Smooth muscle cell (in vitro differentiated cells): ENCODE data around the gene PTPRJ. TPM values are rescaled to one million over a fixed set of nuclear protein-coding genes. Genes with fewer than 3 reads are reported as not detected.
"Not testable (repeated sequence)": the region's sequence is repeated elsewhere in the genome, so short reads cannot be mapped to it uniquely, and the experiment has no call there.

Experiments used
- DNase-seq: peaks from one replicate; lab custom pipeline; 2025; ENCODE audit not compliant: unreplicated experiment; lab: John Stamatoyannopoulos, UW
- H2AFZ ChIP-seq: fragments of 200-600 bp; sonication (generic); 2 replicates; pipeline ENCODE4 v1.6.0; 2016; ENCODE audit warnings: antibody characterized with exemption, low read depth, mild to moderate bottlenecking
- H3F3A ChIP-seq: fragments of 200-600 bp; sonication (generic); 2 replicates; pipeline ENCODE4 v1.6.0; 2017; ENCODE audit warnings: antibody characterized with exemption, low read depth
- H3K27ac ChIP-seq: fragments of 200-600 bp; sonication (generic); 2 replicates; pipeline ENCODE4 v1.5.1; 2016; ENCODE audit warnings: low read depth, mild to moderate bottlenecking
- H3K27me3 ChIP-seq: fragments of 200-600 bp; sonication (generic); 2 replicates; pipeline ENCODE4 v1.6.1; 2016; ENCODE audit warnings: low read depth, mild to moderate bottlenecking
- H3K36me3 ChIP-seq: fragments of 200-600 bp; sonication (generic); 2 replicates; pipeline ENCODE4 v1.5.1; 2016; ENCODE audit warnings: low read depth
- H3K4me1 ChIP-seq: fragments of 200-600 bp; sonication (generic); 2 replicates; pipeline ENCODE4 v1.5.1; 2016; ENCODE audit warnings: low read depth
- H3K4me2 ChIP-seq: fragments of 200-600 bp; sonication (generic); 2 replicates; pipeline ENCODE4 v1.6.0; 2016; ENCODE audit warnings: mild to moderate bottlenecking
- H3K4me3 ChIP-seq: fragments of 200-600 bp; sonication (generic); 2 replicates; pipeline ENCODE4 v1.5.1; 2016; ENCODE audit warnings: mild to moderate bottlenecking
- H3K79me2 ChIP-seq: fragments of 200-600 bp; sonication (generic); 2 replicates; pipeline ENCODE4 v1.6.0; 2016; ENCODE audit warnings: low read depth, mild to moderate bottlenecking
- H3K9ac ChIP-seq: fragments of 200-600 bp; sonication (generic); 2 replicates; pipeline ENCODE4 v1.6.0; 2016; ENCODE audit warnings: low read depth
- H3K9me3 ChIP-seq: fragments of 200-600 bp; sonication (generic); replicated peaks from 2 replicates; pipeline ENCODE4 v1.5.1; 2016; ENCODE audit warnings: low read depth
- H4K20me1 ChIP-seq: fragments of 200-600 bp; sonication (generic); 2 replicates; pipeline ENCODE4 v1.6.0; 2016; ENCODE audit warnings: low read depth
- WGBS: methylation state at CpG from one replicate; pipeline ENCODE4 v1.1.7; 2016; ENCODE audit warnings: low lambda C conversion rate; 5-methylcytosine and 5-hydroxymethylcytosine counted together
- polyA plus RNA-seq: library from polyadenylated mRNA; unstranded; fragments of >200 nt; fragmentation: Nextera tagmentation; extraction: Ambion mirVana; gene quantifications from 2 replicates; pipeline ENCODE4 v1.2.1, GENCODE V29; 2016
- total RNA-seq: library from RNA; depleted of rRNA; stranded (reverse); fragments of >200 nt; gene quantifications from 2 replicates; pipeline ENCODE4 v1.2.3, GENCODE V29; 2014
- TF ChIP-seq, protein P1 (sequence below): fragments of 200-600 bp; sonication (generic); IDR thresholded peaks from 2 replicates; pipeline ENCODE4 v1.5.1; 2017; ENCODE audit warnings: borderline replicate concordance, mild to moderate bottlenecking, antibody characterized with exemption; ENCODE audit not compliant: insufficient read depth, poor library complexity, severe bottlenecking

PTPRJ gene
- total and polyA plus RNA-seq, 2 experiments from 2014 or later = 1.5 to 6.3 TPM

DNA sequence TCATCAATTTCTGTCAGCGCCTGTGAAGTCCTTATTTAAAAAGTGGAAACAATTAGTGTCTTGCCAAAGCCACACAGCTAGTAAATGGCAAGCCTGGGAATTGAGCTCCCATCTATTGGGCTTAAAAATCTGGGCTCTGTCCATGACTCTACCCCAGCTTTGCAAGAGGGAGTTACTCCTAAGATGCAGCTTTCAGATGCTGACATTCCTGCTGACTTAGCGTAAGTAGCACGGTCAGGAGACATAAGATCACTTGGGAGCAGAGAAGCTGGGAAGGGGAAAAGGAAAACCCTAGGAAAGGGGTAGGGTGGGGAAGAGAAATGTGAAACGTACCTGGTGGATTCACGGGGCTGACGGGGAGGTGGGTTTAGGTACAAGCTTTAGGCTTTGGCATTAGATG is 200.3 kb downstream of the PTPRJ start:
- Histone ChIP-seq H3K9ac (no peak overlapping the region), H3K4me1 (no peaks in the 10 kb centered on the region), H4K20me1 (no peaks in the 10 kb centered on the region), H3K9me3 (no peaks in the 10 kb centered on the region), H3K79me2 (no peaks in the 10 kb centered on the region), H2AFZ (no peak overlapping the region), H3K27ac (no peak overlapping the region), H3K4me2 (no peak overlapping the region), H3F3A (no peaks in the 10 kb centered on the region), H3K4me3 (no peak overlapping the region), H3K27me3 (no peaks in the 10 kb centered on the region), H3K36me3 (no peaks in the 10 kb centered on the region)
- DNase-seq = no peak
- TF ChIP-seq, protein P1, sequence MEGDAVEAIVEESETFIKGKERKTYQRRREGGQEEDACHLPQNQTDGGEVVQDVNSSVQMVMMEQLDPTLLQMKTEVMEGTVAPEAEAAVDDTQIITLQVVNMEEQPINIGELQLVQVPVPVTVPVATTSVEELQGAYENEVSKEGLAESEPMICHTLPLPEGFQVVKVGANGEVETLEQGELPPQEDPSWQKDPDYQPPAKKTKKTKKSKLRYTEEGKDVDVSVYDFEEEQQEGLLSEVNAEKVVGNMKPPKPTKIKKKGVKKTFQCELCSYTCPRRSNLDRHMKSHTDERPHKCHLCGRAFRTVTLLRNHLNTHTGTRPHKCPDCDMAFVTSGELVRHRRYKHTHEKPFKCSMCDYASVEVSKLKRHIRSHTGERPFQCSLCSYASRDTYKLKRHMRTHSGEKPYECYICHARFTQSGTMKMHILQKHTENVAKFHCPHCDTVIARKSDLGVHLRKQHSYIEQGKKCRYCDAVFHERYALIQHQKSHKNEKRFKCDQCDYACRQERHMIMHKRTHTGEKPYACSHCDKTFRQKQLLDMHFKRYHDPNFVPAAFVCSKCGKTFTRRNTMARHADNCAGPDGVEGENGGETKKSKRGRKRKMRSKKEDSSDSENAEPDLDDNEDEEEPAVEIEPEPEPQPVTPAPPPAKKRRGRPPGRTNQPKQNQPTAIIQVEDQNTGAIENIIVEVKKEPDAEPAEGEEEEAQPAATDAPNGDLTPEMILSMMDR = no peak
- 84% methylated on average over 6 of the region's 6 CpGs for WGBS

DNA sequence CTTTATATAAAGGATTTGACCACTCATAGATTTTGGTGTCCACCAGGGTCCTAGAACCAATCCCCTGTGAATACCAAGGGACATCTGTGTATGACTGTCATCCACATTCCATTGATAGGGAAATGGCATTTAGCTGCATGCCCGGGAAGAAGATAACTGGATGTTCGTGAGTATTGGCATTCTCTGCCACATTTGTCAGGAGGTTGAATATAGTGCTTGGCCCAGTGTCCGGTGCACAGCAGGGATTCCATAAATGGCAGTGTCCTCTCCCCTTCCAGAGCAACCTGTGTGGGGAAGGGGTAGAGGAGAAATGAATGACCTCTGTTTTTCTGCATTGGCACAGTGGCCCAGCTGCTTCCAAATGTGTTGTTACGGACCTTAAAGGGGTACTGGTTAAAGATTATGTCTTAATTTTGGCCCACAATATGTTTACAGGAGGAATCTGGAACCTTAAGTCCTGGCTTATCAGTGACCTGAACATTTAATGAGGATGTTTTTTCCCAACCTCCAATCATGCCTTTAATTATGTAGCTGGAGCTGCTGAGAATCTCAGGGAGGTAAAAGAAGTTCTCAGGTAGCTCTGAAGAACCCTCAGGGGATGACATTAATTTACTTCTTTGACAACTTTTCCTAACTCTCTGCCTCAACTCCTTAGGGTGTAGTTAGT is 202.6 kb downstream of the PTPRJ start:
- TF ChIP-seq, protein P1 = no peak
- no peaks in the 10 kb centered on the region for H3K9me3 ChIP-seq
- H3F3A ChIP-seq = no peaks in the 10 kb centered on the region
- 84% methylated on average over 4 of the region's 4 CpGs for WGBS
- H3K4me2 ChIP-seq = no peak overlapping the region
- H3K27ac ChIP-seq = no peak overlapping the region
- H4K20me1 ChIP-seq = no peaks in the 10 kb centered on the region
- H3K4me1 ChIP-seq = no peaks in the 10 kb centered on the region
- no peak for DNase-seq
- no peak overlapping the region for H3K9ac ChIP-seq
- H3K36me3 ChIP-seq = no peaks in the 10 kb centered on the region
- no peaks in the 10 kb centered on the region for H3K27me3 ChIP-seq
- H3K79me2 ChIP-seq = no peaks in the 10 kb centered on the region
- H3K4me3 ChIP-seq = no peak overlapping the region
- no peak overlapping the region for H2AFZ ChIP-seq

DNA sequence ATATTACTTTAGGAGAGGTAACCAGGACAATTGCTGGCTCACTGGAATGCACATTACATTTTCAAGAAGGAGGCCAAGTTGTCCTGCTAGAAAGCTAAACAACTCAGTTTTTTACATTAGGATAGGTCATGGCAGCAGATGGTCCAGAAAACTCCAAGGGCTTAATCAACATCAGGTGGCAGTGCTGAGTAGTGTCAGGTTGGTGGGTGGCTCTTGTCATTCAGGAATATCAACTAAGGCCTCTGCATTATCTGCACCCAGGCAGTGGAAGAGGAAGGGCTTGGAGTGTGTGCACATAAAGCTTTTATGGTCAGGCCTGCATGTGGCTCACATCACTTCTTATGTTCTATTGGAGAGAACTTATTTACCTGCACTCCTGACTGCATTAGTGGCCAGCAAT is 204.1 kb downstream of the PTPRJ start:
- Histone ChIP-seq H3K4me3 (no peak overlapping the region), H3K36me3 (no peaks in the 10 kb centered on the region), H3F3A (no peaks in the 10 kb centered on the region), H3K9me3 (no peaks in the 10 kb centered on the region), H3K79me2 (no peaks in the 10 kb centered on the region), H3K27me3 (no peaks in the 10 kb centered on the region), H2AFZ (no peak overlapping the region), H3K4me2 (no peak overlapping the region), H3K27ac (no peak overlapping the region), H4K20me1 (no peaks in the 10 kb centered on the region), H3K9ac (no peak overlapping the region), H3K4me1 (no peaks in the 10 kb centered on the region)
- TF ChIP-seq, protein P1 = no peak
- DNase-seq = no peak

DNA sequence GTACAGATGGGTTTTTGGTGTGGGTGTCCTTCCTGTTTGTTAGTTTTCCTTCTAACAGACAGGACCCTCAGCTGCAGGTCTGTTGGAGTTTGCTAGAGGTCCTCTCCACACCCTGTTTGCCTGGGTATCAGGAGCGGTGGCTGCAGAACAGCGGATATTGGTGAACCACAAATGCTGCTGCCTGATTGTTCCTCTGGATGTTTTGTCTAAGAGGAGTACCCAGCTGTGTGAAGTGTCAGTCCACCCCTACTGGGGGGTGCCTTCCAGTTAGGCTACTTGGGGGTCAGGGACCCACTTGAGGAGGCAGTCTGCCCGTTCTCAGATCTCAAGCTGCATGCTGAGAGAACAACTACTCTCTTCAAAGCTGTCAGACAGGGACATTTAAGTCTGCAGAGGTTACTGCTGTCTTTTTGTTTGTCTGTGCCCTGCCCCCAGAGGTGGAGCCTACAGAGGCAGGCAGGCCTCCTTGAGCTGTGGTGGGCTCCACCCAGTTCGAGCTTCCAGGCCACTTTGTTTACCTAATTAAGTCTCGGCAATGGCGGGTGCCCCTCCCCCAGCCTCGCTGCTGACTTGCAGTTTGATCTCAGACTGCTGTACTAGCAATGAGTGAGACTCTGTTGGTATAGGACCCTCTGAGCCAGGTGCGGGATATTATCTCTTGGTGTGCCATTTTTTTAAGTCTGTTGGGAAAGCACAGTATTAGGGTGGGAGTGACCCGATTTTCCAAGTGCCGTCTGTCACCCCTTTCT is 210.7 kb downstream of the PTPRJ start:
- H3K4me2 ChIP-seq, H3K9me3 ChIP-seq, H3F3A ChIP-seq, H3K27me3 ChIP-seq, H3K4me1 ChIP-seq, H3K79me2 ChIP-seq, H3K9ac ChIP-seq, H3K27ac ChIP-seq, H3K36me3 ChIP-seq, DNase-seq, H2AFZ ChIP-seq, H3K4me3 ChIP-seq, H4K20me1 ChIP-seq: not testable (repeated sequence)
- 66% methylated on average over 10 of the region's 10 CpGs for WGBS
